Lower leg skin (tissue), 4 donors: ENCODE results near the gene ZNF18. TPM values are rescaled to one million over a fixed set of nuclear protein-coding genes. Genes with fewer than 3 reads are reported as not detected.
A peak's percentile ranks its signal among the peaks of the same experiment; 100 is the strongest.
"Not testable (repeated sequence)": the region's sequence is repeated elsewhere in the genome, so short reads cannot be mapped to it uniquely, and the experiment has no call there.

Experiments used
- DNase-seq, 2 donors: peaks; one replicate each; pipeline ENCODE4 v3.0.0-alpha.2; 2019; ENCODE audit warnings: low spot score in 2 of 2
- H3K4me3 ChIP-seq: fragments of 200-600 bp; sonication (generic); 2 replicates; pipeline ENCODE4 v1.5.1; 2017; ENCODE audit warnings: mild to moderate bottlenecking, low read depth; ENCODE audit not compliant: poor library complexity, severe bottlenecking
- CTCF ChIP-seq, 3 donors: fragments of 450-650 bp; IDR thresholded peaks; one replicate each; pipeline ENCODE4 v1.5.1; 2016; ENCODE audit warnings: antibody characterized with exemption in 3 of 3, mild to moderate bottlenecking in 3 of 3, moderate library complexity in 2 of 3
- POLR2A ChIP-seq, 2 donors: fragments of 450-650 bp; IDR thresholded peaks; one replicate each; pipeline ENCODE4 v1.6.1; 2016 to 2017; ENCODE audit warnings: antibody characterized with exemption in 2 of 2, mild to moderate bottlenecking in 1 of 2, moderate library complexity in 1 of 2
- WGBS, 2 donors: methylation state at CpG; one replicate each; pipeline ENCODE4 v1.1.5; 2018; 5-methylcytosine and 5-hydroxymethylcytosine counted together
- intact Hi-C: fragments of 100-400 bp; cut with DNase I; formaldehyde crosslinking; loops from one replicate; pipeline ENCODE4 v1.15.0; 2023; ENCODE audit warnings: low total_unique reads
- total RNA-seq, 4 donors: library from RNA; depleted of rRNA; stranded (reverse); fragments of >200 nt; gene quantifications; one replicate each; pipeline ENCODE4 v1.1.0, GENCODE V29; 2016

The ZNF18 gene
- total RNA-seq, 4 donors from 2014 or later, result 13.0 to 21.7 (median 15.3) TPM

- intact Hi-C loops, result no loop called here
- H3K4me3 ChIP-seq, result no peak overlapping the region
- WGBS, 2 donors, result 82 to 83% methylated on average over 4 of the region's 4 CpGs
- peak in 1 of 2 donors; percentile 40 for DNase-seq
- TF ChIP-seq POLR2A (IDR thresholded peaks at IDR 0.05) (no peak), CTCF (IDR thresholded peaks at IDR 0.05) (no peak)
These were observed 10.9 kb downstream of the ZNF18 start for GRCh38 chr17:11986179-11986941.

- intact Hi-C loops, result no loop called here
- TF ChIP-seq CTCF (IDR thresholded peaks at IDR 0.05) (no peak), POLR2A (IDR thresholded peaks at IDR 0.05) (no peak)
- DNase-seq, result no peak
- H3K4me3 ChIP-seq, result no peak overlapping the region
- 92 to 95% methylated on average over 4 of the region's 4 CpGs for WGBS, 2 donors
These were observed 15.4 kb downstream of the ZNF18 start for GRCh38 chr17:11981862-11982261.

- DNase-seq, result no peak
- TF ChIP-seq CTCF (IDR thresholded peaks at IDR 0.05) (no peak), POLR2A (IDR thresholded peaks at IDR 0.05) (no peak)
- H3K4me3 ChIP-seq, result no peak overlapping the region
- intact Hi-C loops, result no loop called here
- 71 to 96% methylated on average over 2 of the region's 2 CpGs for WGBS, 2 donors
These were observed 16.5 kb downstream of the ZNF18 start for GRCh38 chr17:11980813-11981212.

- no peak for DNase-seq
- intact Hi-C loops, result no loop called here
- H3K4me3 ChIP-seq, result no peak overlapping the region
- TF ChIP-seq CTCF (IDR thresholded peaks at IDR 0.05) (no peak), POLR2A (IDR thresholded peaks at IDR 0.05) (no peak)
- 87 to 92% methylated on average over 3 of the region's 3 CpGs for WGBS, 2 donors
These were observed 17.5 kb downstream of the ZNF18 start for GRCh38 chr17:11979795-11980194.

GRCh38 chr17:11972741-11973140 is 24.5 kb downstream of the ZNF18 start:
- H3K4me3 ChIP-seq, DNase-seq, intact Hi-C loops: not testable (repeated sequence)
- 88 to 90% methylated on average over 19 of the region's 19 CpGs for WGBS, 2 donors

- intact Hi-C loops, result no loop called here
- TF ChIP-seq CTCF (IDR thresholded peaks at IDR 0.05), result no peak
- TF ChIP-seq POLR2A (IDR thresholded peaks at IDR 0.05), result no peak
- WGBS, 2 donors, result 45 to 57% methylated on average over 2 of the region's 2 CpGs
- no peak for DNase-seq
- H3K4me3 ChIP-seq, result no peak overlapping the region
These were observed 27.7 kb downstream of the ZNF18 start for GRCh38 chr17:11969565-11969964.
